HG03108 (cell line): Measurements from ENCODE around the gene NDUFS3.
"Not testable (repeated sequence)": the region's sequence is repeated elsewhere in the genome, so short reads cannot be mapped to it uniquely, and the experiment has no call there.

ENCODE experiments used
- ATAC-seq: cut with Tn5 transposase; IDR thresholded peaks from one replicate; pipeline ENCODE4 v1.9.1; 2021; ENCODE audit warnings: moderate library complexity; ENCODE audit not compliant: unreplicated experiment

NDUFS3 gene

GRCh38 chr11:47578524-47579494 lies at the start of gene NDUFS3, which contains the start of gene KBTBD4:
NDUFS3 (plus strand) TSS chr11:47579074; CDS start chr11:47579092, 18 bp downstream.
KBTBD4 (minus strand) TSS chr11:47578970; CDS start chr11:47578951, 19 bp downstream.
- ATAC-seq, result peak; percentile 90

- ATAC-seq, result no peak
Measured at GRCh38 chr11:47529951-47530350, 48.9 kb upstream of the NDUFS3 start.

GRCh38 chr11:47530721-47531120 lies 48.2 kb upstream of the NDUFS3 start:
- not testable (repeated sequence) for ATAC-seq

- ATAC-seq, result no peak
Measured at GRCh38 chr11:47531666-47532065, 47.2 kb upstream of the NDUFS3 start.

- ATAC-seq, result no peak
Measured at GRCh38 chr11:47532597-47533213, 46.2 kb upstream of the NDUFS3 start.

- ATAC-seq, result no peak
Measured at GRCh38 chr11:47533690-47534151, 45.2 kb upstream of the NDUFS3 start.

- no peak for ATAC-seq
Measured at GRCh38 chr11:47534704-47535251, 44.1 kb upstream of the NDUFS3 start.

GRCh38 chr11:47536915-47537314 lies 42.0 kb upstream of the NDUFS3 start:
- no peak for ATAC-seq

GRCh38 chr11:47538741-47539565 lies 39.9 kb upstream of the NDUFS3 start:
- no peak for ATAC-seq

GRCh38 chr11:47539681-47540039 lies 39.2 kb upstream of the NDUFS3 start:
- no peak for ATAC-seq

- ATAC-seq, result no peak
Measured at GRCh38 chr11:47541070-47541469, 37.8 kb upstream of the NDUFS3 start.

- no peak for ATAC-seq
Measured at GRCh38 chr11:47545298-47545697, 33.6 kb upstream of the NDUFS3 start.

- not testable (repeated sequence) for ATAC-seq
Measured at GRCh38 chr11:47546274-47546673, 32.6 kb upstream of the NDUFS3 start.

- no peak for ATAC-seq
Measured at GRCh38 chr11:47550288-47551047, 28.4 kb upstream of the NDUFS3 start.

- ATAC-seq, result no peak
Measured at GRCh38 chr11:47551086-47551485, 27.8 kb upstream of the NDUFS3 start.

GRCh38 chr11:47552056-47552565 lies 26.8 kb upstream of the NDUFS3 start:
- ATAC-seq, result no peak

GRCh38 chr11:47552566-47553405 lies 26.1 kb upstream of the NDUFS3 start, which contains the start of gene CELF1:
CELF1 (minus strand) TSS chr11:47553132; CDS start chr11:47499523, 53,609 bp downstream.
- peak; percentile 88 for ATAC-seq

- peak; percentile 11 for ATAC-seq
Measured at GRCh38 chr11:47553406-47553743, 25.5 kb upstream of the NDUFS3 start.

- ATAC-seq, result not testable (repeated sequence)
Measured at GRCh38 chr11:47557004-47557403, 21.9 kb upstream of the NDUFS3 start.
